Stomach (tissue), 9 donors: ENCODE measurements around the gene DZIP3. TPM values are rescaled to one million over a fixed set of nuclear protein-coding genes. Genes with fewer than 3 reads are reported as not detected.

Experiments
- DNase-seq, 2 donors: peaks; one replicate each; pipeline versions ENCODE4 v3.0.0 to v3.0.0-alpha.2; 2013 to 2019
- H3K27ac ChIP-seq, 5 donors: fragments of 200-600 bp in 4 of 5; sonication (generic) in 4 of 5; one replicate each; pipeline ENCODE4 v1.5.1; 2013 to 2019; ENCODE audit warnings: mild to moderate bottlenecking in 1 of 5, moderate library complexity in 1 of 5
- H3K27me3 ChIP-seq, 3 donors: fragments of 200-600 bp; sonication (generic); one replicate each; pipeline ENCODE4 v1.5.1; 2017 to 2019; ENCODE audit warnings: mixed run types in 1 of 3
- H3K36me3 ChIP-seq, 4 donors: fragments of 200-600 bp; sonication (generic); 1 replicate in 3 of 4; 2 replicates in 1 of 4; pipeline ENCODE4 v1.5.1; 2016 to 2019
- H3K4me1 ChIP-seq, 4 donors: fragments of 200-600 bp; sonication (generic); one replicate each; pipeline ENCODE4 v1.5.1; 2016 to 2019
- H3K4me3 ChIP-seq, 4 donors: fragments of 200-600 bp; sonication (generic) in 3 of 4; one replicate each; pipeline ENCODE4 v1.5.1; 2016 to 2019; ENCODE audit warnings: mild to moderate bottlenecking in 1 of 4
- H3K9me3 ChIP-seq, 4 donors: fragments of 200-600 bp; sonication (generic); one replicate each; pipeline ENCODE4 v1.5.1; 2016 to 2019
- CTCF ChIP-seq, 7 experiments: fragments of 450-650 bp in 4 of 7; fragments of 200-600 bp in 3 of 7; sonication (generic) in 3 of 7; IDR thresholded peaks; one replicate each; pipeline ENCODE4 v1.5.1; 2016 to 2019; ENCODE audit warnings: antibody characterized with exemption in 7 of 7, control low read depth in 2 of 7, mild to moderate bottlenecking in 1 of 7
- EP300 ChIP-seq: sonication (generic); formaldehyde crosslinking; IDR thresholded peaks from one replicate; pipeline ENCODE4 v1.6.1; 2017; ENCODE audit warnings: antibody characterized with exemption
- POLR2A ChIP-seq, 4 donors: fragments of 450-650 bp; IDR thresholded peaks; one replicate each; pipeline ENCODE4 v1.6.1; 2016; ENCODE audit warnings: antibody characterized with exemption in 4 of 4, control low read depth in 2 of 4, mild to moderate bottlenecking in 1 of 4, moderate library complexity in 1 of 4
- POLR2AphosphoS5 ChIP-seq, 3 donors: sonication (generic); formaldehyde crosslinking; IDR thresholded peaks; one replicate each; pipeline ENCODE4 v1.6.1; 2016; ENCODE audit warnings: antibody characterized with exemption in 3 of 3
- WGBS, 5 donors: extraction: QIAGEN DNeasy Blood & Tissue Kit in 3 of 5; methylation state at CpG; one replicate each; pipeline versions ENCODE4 v1.1.5 to v1.1.7; 2013 to 2018; 5-methylcytosine and 5-hydroxymethylcytosine counted together
- intact Hi-C: fragments of 100-400 bp; cut with DNase I; formaldehyde crosslinking; loops from one replicate; pipeline ENCODE4 v1.15.1; 2023; ENCODE audit warnings: low total_unique reads
- polyA plus RNA-seq, 3 donors: library from polyadenylated mRNA; stranded (reverse); fragments of 200-250 nt; gene quantifications; one replicate each; pipeline ENCODE4 v1.2.3, GENCODE V29; 2013
- total RNA-seq, 5 donors: library from RNA; depleted of rRNA; stranded (reverse); fragments of >200 nt; gene quantifications; one replicate each; pipeline versions ENCODE4 v1.1.0 to v1.2.3, GENCODE V29; 2014 to 2016
- donor health status: healthy with polysubstance abuse.
- donor health status: Bipolar disorder and iron deficiency.
- donor health status: healthy.

Gene DZIP3
- total and polyA plus RNA-seq, 8 donors, result 1.2 to 28.6 (median 4.2) TPM

- H3K36me3 ChIP-seq, result peaks cover 0 to 5% (median 0%) of the 10 kb centered on the region in 4 donors
- H3K27ac ChIP-seq, result no peak overlapping the region
- intact Hi-C loops, result no loop called here
- H3K27me3 ChIP-seq, result no peaks in the 10 kb centered on the region
- no peaks in the 10 kb centered on the region for H3K4me1 ChIP-seq
- no peak for DNase-seq
- 59 to 76% (median 71%) methylated on average over 1 of the region's 1 CpG for WGBS, 5 donors
- H3K9me3 ChIP-seq, result no peaks in the 10 kb centered on the region
- H3K4me3 ChIP-seq, result no peak overlapping the region
- TF ChIP-seq CTCF (IDR thresholded peaks at IDR 0.05) (no peak), POLR2A (IDR thresholded peaks at IDR 0.05) (no peak), EP300 (no peak)
Observed at GRCh38 chr3:108548304-108548703, 41.2 kb upstream of the DZIP3 start.

GRCh38 chr3:108548886-108549285 is 40.6 kb upstream of the DZIP3 start:
- Histone ChIP-seq H3K27me3 (no peaks in the 10 kb centered on the region), H3K27ac (no peak overlapping the region), H3K9me3 (no peaks in the 10 kb centered on the region), H3K4me3 (no peak overlapping the region), H3K4me1 (no peaks in the 10 kb centered on the region), H3K36me3 (no peaks in the 10 kb centered on the region)
- DNase-seq, result no peak
- no peak for TF ChIP-seq POLR2AphosphoS5 (IDR thresholded peaks at IDR 0.05)
- TF ChIP-seq POLR2A (IDR thresholded peaks at IDR 0.05), result no peak
- TF ChIP-seq CTCF (IDR thresholded peaks at IDR 0.05), result no peak
- no peak for TF ChIP-seq EP300
- intact Hi-C loops, result no loop called here
- 76 to 88% (median 81%) methylated on average over 2 of the region's 2 CpGs for WGBS, 5 donors

- H3K9me3 ChIP-seq, result no peaks in the 10 kb centered on the region
- H3K4me1 ChIP-seq, result peaks cover 0 to 11% (median 0%) of the 10 kb centered on the region in 4 donors
- H3K27me3 ChIP-seq, result no peaks in the 10 kb centered on the region
- no peak overlapping the region for H3K4me3 ChIP-seq
- H3K36me3 ChIP-seq, result no peaks in the 10 kb centered on the region
- H3K27ac ChIP-seq, result no peak overlapping the region
- intact Hi-C loops, result no loop called here
- 38 to 52% (median 42%) methylated on average over 4 of the region's 4 CpGs for WGBS, 5 donors
- TF ChIP-seq CTCF (IDR thresholded peaks at IDR 0.05), result peak in 5 of 7 experiments; percentile 24 to 47 (median 38)
- no peak for TF ChIP-seq POLR2A (IDR thresholded peaks at IDR 0.05)
- no peak for TF ChIP-seq POLR2AphosphoS5 (IDR thresholded peaks at IDR 0.05)
- peak in 1 of 2 donors; percentile 78 for DNase-seq
Observed at GRCh38 chr3:108552267-108553159, 37.0 kb upstream of the DZIP3 start.

- no peak overlapping the region for H3K4me3 ChIP-seq
- no peak for DNase-seq
- H3K27ac ChIP-seq, result no peak overlapping the region
- H3K27me3 ChIP-seq, result no peaks in the 10 kb centered on the region
- intact Hi-C loops, result no loop called here
- TF ChIP-seq POLR2AphosphoS5 (IDR thresholded peaks at IDR 0.05) (no peak), EP300 (no peak), CTCF (IDR thresholded peaks at IDR 0.05) (no peak), POLR2A (IDR thresholded peaks at IDR 0.05) (no peak)
- peaks cover 0 to 9% (median 0%) of the 10 kb centered on the region in 4 donors for H3K36me3 ChIP-seq
- peaks cover 0 to 11% (median 0%) of the 10 kb centered on the region in 4 donors for H3K4me1 ChIP-seq
- no peaks in the 10 kb centered on the region for H3K9me3 ChIP-seq
Observed at GRCh38 chr3:108554229-108554628, 35.3 kb upstream of the DZIP3 start.
